ENCODE results near the gene QRICH2. TPM values are rescaled to one million over a fixed set of nuclear protein-coding genes. Genes with fewer than 3 reads are reported as not detected.

QRICH2 gene
- total RNA-seq, 1 donor = 3.6 TPM

DNA sequence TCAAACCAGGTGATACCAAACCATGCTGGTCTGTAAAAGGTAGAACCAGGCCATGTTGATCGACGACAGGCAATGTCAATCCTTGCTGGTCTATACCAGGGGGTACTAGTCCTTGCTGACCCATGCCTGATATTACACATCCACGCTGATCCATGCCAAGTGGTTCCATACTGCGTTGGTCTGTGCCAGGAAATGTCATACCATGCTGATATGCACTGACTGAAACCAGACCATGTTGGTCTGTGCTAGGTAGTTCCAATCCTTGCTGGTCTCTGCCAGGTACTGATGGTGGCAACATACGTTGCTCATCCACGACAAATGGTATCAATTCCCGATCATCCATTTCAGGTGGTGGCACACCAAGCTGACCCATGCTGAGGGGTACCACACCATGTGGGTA, 15.0 kb downstream of the QRICH2 start:
- no peaks in the 10 kb centered on the region for H3K9me3 ChIP-seq (ENCODE audit: low read depth, low read length)
- no peak overlapping the region for H3K27ac ChIP-seq (ENCODE audit: low read depth, low read length)
- H3K27me3 ChIP-seq (ENCODE audit: insufficient read depth, low read length) = no peaks in the 10 kb centered on the region
- peak; percentile 59 for DNase-seq (ENCODE audit: insufficient read length, low spot score, missing footprints)
- no peak overlapping the region for H2AFZ ChIP-seq (ENCODE audit: low read length)
- peaks cover 11% of the 10 kb centered on the region for H3K36me3 ChIP-seq (ENCODE audit: insufficient read depth, low read length)
- TF ChIP-seq, protein P1, sequence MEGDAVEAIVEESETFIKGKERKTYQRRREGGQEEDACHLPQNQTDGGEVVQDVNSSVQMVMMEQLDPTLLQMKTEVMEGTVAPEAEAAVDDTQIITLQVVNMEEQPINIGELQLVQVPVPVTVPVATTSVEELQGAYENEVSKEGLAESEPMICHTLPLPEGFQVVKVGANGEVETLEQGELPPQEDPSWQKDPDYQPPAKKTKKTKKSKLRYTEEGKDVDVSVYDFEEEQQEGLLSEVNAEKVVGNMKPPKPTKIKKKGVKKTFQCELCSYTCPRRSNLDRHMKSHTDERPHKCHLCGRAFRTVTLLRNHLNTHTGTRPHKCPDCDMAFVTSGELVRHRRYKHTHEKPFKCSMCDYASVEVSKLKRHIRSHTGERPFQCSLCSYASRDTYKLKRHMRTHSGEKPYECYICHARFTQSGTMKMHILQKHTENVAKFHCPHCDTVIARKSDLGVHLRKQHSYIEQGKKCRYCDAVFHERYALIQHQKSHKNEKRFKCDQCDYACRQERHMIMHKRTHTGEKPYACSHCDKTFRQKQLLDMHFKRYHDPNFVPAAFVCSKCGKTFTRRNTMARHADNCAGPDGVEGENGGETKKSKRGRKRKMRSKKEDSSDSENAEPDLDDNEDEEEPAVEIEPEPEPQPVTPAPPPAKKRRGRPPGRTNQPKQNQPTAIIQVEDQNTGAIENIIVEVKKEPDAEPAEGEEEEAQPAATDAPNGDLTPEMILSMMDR (IDR thresholded peaks at IDR 0.05; ENCODE audit: extremely low read depth, low read depth, low read length) = no peak
- no peak overlapping the region for H3K4me3 ChIP-seq (ENCODE audit: insufficient read depth, low read length)
- no peaks in the 10 kb centered on the region for H3K79me2 ChIP-seq (ENCODE audit: insufficient read depth, low read length)
- no peaks in the 10 kb centered on the region for H4K20me1 ChIP-seq (ENCODE audit: insufficient read depth, low read length)
- no peaks in the 10 kb centered on the region for H3K4me1 ChIP-seq (ENCODE audit: insufficient read depth, low read length)
- no peak overlapping the region for H3K4me2 ChIP-seq (ENCODE audit: insufficient read depth, low read length)

DNA sequence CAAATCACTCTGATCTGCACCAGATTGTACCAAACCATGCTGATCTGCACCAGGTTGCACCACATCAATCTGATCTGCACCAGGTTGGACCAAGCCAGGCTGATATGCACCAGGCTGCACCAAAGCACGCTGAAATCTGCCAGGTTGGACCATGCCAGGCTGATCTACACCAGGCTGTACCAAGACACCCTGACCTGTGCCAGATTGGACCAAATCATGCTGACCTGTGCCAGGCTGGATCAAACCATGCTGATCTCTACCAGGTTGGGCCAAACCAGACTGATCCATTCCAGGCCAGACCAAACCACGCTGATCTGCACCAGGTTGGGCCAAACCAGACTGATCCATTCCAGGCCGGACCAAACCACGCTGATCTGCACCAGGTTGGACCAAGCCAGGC, 15.5 kb downstream of the QRICH2 start:
- no peak for DNase-seq (ENCODE audit: insufficient read length, low spot score, missing footprints)
- H3K36me3 ChIP-seq (ENCODE audit: insufficient read depth, low read length) = peaks cover 11% of the 10 kb centered on the region
- H3K9me3 ChIP-seq (ENCODE audit: low read depth, low read length) = no peaks in the 10 kb centered on the region
- no peaks in the 10 kb centered on the region for H3K27me3 ChIP-seq (ENCODE audit: insufficient read depth, low read length)
- no peaks in the 10 kb centered on the region for H3K4me1 ChIP-seq (ENCODE audit: insufficient read depth, low read length)
- H3K27ac ChIP-seq (ENCODE audit: low read depth, low read length) = no peak overlapping the region
- TF ChIP-seq, protein P1 (IDR thresholded peaks at IDR 0.05; ENCODE audit: extremely low read depth, low read depth, low read length) = no peak
- no peak overlapping the region for H2AFZ ChIP-seq (ENCODE audit: low read length)
- no peak overlapping the region for H3K4me3 ChIP-seq (ENCODE audit: insufficient read depth, low read length)
- no peaks in the 10 kb centered on the region for H3K79me2 ChIP-seq (ENCODE audit: insufficient read depth, low read length)
- no peak overlapping the region for H3K4me2 ChIP-seq (ENCODE audit: insufficient read depth, low read length)
- H4K20me1 ChIP-seq (ENCODE audit: insufficient read depth, low read length) = no peaks in the 10 kb centered on the region

DNA sequence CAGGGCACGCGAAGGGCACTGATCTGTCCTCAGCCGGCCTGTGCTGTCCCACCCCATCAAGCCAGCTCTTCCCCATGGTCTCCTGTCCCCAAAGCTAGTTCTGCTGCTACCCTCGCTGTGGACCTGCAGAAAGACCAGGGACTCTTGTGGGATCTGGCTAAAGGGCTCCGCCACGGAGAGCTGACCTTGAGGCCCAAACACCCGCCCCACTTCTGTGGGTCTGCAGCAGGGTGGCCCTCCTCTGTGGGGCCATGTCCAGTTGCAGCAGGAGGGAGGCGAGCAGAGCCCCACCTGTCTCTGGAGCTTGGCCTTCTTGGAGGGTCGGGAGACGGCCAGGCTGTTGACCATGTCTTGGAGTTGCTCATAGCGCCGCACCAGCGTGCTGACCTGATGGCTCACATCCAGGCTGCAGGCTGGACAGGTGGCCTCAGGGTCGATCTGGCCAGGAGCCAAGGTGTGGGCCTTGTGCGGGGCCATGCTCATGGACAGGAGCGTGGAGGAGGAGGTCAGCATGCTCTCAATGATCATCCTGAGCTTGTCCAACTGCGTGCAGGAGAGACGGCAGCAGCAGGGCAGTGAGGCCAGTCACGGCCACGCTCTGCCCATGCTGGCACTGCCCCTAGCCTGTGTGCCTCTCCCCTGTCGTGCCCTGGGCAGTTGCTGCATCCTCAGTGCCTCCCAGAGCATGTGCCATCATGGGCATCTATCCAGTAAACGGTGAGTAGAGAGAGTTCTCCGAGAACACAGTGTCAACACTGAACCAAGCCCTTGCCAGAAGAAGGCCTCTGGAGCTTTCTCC, 26.3 kb downstream of the QRICH2 start:
- no peak overlapping the region for H3K4me3 ChIP-seq (ENCODE audit: insufficient read depth, low read length)
- no peaks in the 10 kb centered on the region for H3K36me3 ChIP-seq (ENCODE audit: insufficient read depth, low read length)
- no peak overlapping the region for H3K27ac ChIP-seq (ENCODE audit: low read depth, low read length)
- H3K79me2 ChIP-seq (ENCODE audit: insufficient read depth, low read length) = no peaks in the 10 kb centered on the region
- TF ChIP-seq, protein P1 (IDR thresholded peaks at IDR 0.05; ENCODE audit: extremely low read depth, low read depth, low read length) = no peak
- H3K4me1 ChIP-seq (ENCODE audit: insufficient read depth, low read length) = peaks cover 5% of the 10 kb centered on the region
- no peaks in the 10 kb centered on the region for H4K20me1 ChIP-seq (ENCODE audit: insufficient read depth, low read length)
- H3K4me2 ChIP-seq (ENCODE audit: insufficient read depth, low read length) = no peak overlapping the region
- no peaks in the 10 kb centered on the region for H3K9me3 ChIP-seq (ENCODE audit: low read depth, low read length)
- DNase-seq (ENCODE audit: insufficient read length, low spot score, missing footprints) = peak; percentile 74
- H3K27me3 ChIP-seq (ENCODE audit: insufficient read depth, low read length) = no peaks in the 10 kb centered on the region
- H2AFZ ChIP-seq (ENCODE audit: low read length) = no peak overlapping the region

DNA sequence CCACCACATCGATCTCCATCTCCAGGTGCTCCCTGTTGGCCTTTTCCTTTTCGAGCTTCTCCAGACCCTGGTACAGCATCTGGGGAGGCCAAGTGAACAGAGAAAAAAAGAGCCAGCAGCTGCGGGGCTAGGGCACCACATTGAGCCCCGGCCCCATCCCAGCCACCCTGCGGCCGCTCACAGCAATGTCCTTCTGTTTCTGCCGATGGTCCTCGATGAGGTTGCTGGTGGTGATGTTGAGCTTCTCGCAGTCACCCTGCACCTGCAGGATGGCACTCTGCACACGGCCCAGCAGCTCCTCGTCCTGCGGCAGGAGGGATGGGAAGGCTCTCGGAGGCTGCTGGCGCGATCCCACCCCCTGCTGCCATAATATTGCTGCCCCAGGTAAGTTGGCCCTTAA, 27.4 kb downstream of the QRICH2 start:
- Histone ChIP-seq H3K27me3 (ENCODE audit: insufficient read depth, low read length) (no peaks in the 10 kb centered on the region), H3K4me1 (ENCODE audit: insufficient read depth, low read length) (peaks cover 5% of the 10 kb centered on the region), H3K4me3 (ENCODE audit: insufficient read depth, low read length) (no peak overlapping the region), H3K79me2 (ENCODE audit: insufficient read depth, low read length) (no peaks in the 10 kb centered on the region), H4K20me1 (ENCODE audit: insufficient read depth, low read length) (no peaks in the 10 kb centered on the region), H3K4me2 (ENCODE audit: insufficient read depth, low read length) (no peak overlapping the region), H3K9me3 (ENCODE audit: low read depth, low read length) (no peaks in the 10 kb centered on the region), H2AFZ (ENCODE audit: low read length) (no peak overlapping the region), H3K27ac (ENCODE audit: low read depth, low read length) (no peak overlapping the region), H3K36me3 (ENCODE audit: insufficient read depth, low read length) (no peaks in the 10 kb centered on the region)
- no peak for DNase-seq (ENCODE audit: insufficient read length, low spot score, missing footprints)
- TF ChIP-seq, protein P1 (IDR thresholded peaks at IDR 0.05; ENCODE audit: extremely low read depth, low read depth, low read length) = no peak
